Stimulated activated CD4-positive, alpha-beta T cell treated with anti-CD3 and anti-CD28 coated beads, Interleukin-12 subunit alpha, Interleukin-12 subunit beta, amount 100 ng/mL, for 24 hours (primary cell): Measurements from ENCODE around the gene EFHD2.
"Not testable (repeated sequence)": the region's sequence is repeated elsewhere in the genome, so short reads cannot be mapped to it uniquely, and the experiment has no call there.

Experiments
- DNase-seq, 2 experiments: peaks; one replicate each; pipeline ENCODE4 v3.0.0-alpha.2; 2020; ENCODE audit warnings: low read depth in 2 of 2

Gene EFHD2

GRCh38 chr1:15409388-15410222, at the start of gene EFHD2:
Gene EFHD2, plus strand, starts transcription at chr1:15409888. Its CDS starts 84 bp downstream, at chr1:15409972.
- DNase-seq: peak; percentile 66 to 87

- no peak for DNase-seq
Measured at GRCh38 chr1:15360700-15361099, 49.0 kb upstream of the EFHD2 start.

GRCh38 chr1:15362096-15362736, 47.5 kb upstream of the EFHD2 start:
- no peak for DNase-seq

- no peak for DNase-seq
Measured at GRCh38 chr1:15362737-15363128, 47.0 kb upstream of the EFHD2 start.

- no peak for DNase-seq
Measured at GRCh38 chr1:15364740-15365139, 44.9 kb upstream of the EFHD2 start.

GRCh38 chr1:15368888-15369287, 40.8 kb upstream of the EFHD2 start:
- no peak for DNase-seq

- DNase-seq: no peak
Measured at GRCh38 chr1:15370268-15370667, 39.4 kb upstream of the EFHD2 start.

GRCh38 chr1:15370781-15371520, 38.7 kb upstream of the EFHD2 start:
- no peak for DNase-seq

- DNase-seq: no peak
Measured at GRCh38 chr1:15371610-15372545, 37.8 kb upstream of the EFHD2 start.

- no peak for DNase-seq
Measured at GRCh38 chr1:15378729-15379128, 31.0 kb upstream of the EFHD2 start.

- not testable (repeated sequence) for DNase-seq
Measured at GRCh38 chr1:15379151-15379550, 30.5 kb upstream of the EFHD2 start.

GRCh38 chr1:15380601-15381508, 28.8 kb upstream of the EFHD2 start:
- DNase-seq: no peak

- no peak for DNase-seq
Measured at GRCh38 chr1:15381805-15382204, 27.9 kb upstream of the EFHD2 start.

GRCh38 chr1:15382601-15383518, 26.8 kb upstream of the EFHD2 start:
- no peak for DNase-seq

GRCh38 chr1:15383810-15384209, 25.9 kb upstream of the EFHD2 start:
- DNase-seq: no peak

- no peak for DNase-seq
Measured at GRCh38 chr1:15384301-15384901, 25.3 kb upstream of the EFHD2 start.

- no peak for DNase-seq
Measured at GRCh38 chr1:15385420-15385819, 24.3 kb upstream of the EFHD2 start.

- no peak for DNase-seq
Measured at GRCh38 chr1:15386164-15386749, 23.4 kb upstream of the EFHD2 start.
